GM21360 (cell line): Measurements from ENCODE around the gene YWHAB.

Experiments used
- ATAC-seq: cut with Tn5 transposase; IDR thresholded peaks from one replicate; pipeline ENCODE4 v1.9.1; 2021; ENCODE audit warnings: mild to moderate bottlenecking, moderate library complexity; ENCODE audit not compliant: unreplicated experiment

Gene YWHAB

DNA sequence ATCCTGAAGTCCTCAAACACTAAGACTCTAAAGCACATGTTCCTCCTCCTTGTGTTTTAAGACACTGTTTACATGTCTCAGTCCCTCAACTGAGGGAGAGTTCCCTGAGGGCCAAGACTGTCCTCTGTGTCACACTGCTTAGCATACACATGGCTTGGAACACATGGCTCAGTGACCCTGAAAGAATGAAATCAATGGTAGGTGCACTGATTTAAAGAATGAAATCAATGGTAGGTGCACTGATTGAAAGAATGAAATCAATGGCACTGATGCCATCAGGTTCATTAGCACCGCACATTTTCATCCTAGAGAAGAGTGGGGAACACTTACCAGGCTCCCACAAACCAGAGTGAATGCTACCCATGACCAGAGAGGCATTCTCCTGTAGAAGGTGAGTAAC lies 64.9 kb downstream of the YWHAB start:
- no peak for ATAC-seq

DNA sequence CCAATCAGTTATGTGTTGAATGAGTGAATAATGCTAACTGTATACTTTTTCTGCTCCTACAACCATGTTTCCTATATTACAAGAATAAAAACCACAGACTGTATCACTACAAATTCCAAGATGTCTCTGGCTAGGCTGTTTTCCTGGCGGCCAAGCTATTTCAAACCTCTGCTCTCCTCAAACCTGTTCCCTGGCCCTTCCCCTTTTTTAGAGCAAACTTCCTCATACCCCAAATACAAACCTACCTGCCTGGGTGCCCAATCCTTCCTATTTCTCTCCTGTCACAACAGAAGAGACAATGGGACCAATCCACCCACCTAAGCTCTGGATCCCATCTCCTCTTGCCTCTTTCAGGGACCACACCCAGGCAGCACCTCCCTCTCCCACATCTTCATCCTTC lies 67.2 kb downstream of the YWHAB start:
- ATAC-seq = no peak

DNA sequence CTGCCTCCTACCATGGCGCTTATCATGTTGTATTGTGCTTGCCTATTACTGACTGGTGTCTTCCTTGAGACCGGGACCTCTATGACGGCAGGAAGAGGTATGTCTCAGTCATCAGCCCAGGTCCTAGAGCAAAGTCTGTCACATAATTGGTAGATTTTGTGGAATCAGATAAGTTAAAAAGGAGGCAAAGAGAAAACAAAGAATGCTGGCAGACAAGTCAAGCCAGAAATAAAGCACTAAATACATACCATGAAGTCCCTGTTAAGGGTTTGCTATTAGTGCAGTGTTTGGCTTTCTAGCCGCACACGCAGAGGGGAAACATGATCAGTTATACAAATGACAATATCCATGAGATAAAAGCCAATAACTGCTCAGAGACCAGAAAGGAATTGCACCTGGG lies 68.7 kb downstream of the YWHAB start:
- no peak for ATAC-seq

DNA sequence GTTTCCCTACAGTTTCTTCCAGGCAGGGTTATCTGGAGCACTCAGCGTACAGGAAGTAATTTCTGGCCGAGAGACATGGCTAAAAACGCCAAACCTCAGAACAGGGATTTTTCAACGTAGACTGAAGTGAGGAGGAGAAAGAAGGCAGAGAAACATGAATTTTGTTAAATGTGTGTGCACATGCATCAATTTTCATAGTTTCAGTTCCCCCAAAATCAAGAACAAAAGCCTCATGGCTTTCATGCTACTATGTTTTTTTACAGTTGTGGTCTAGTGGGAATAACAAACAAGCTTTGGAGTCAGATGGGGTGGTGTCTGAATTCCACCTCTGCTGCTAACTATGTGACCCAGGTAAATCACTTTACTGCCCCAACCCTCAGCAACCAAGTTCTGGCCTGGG lies 69.8 kb downstream of the YWHAB start:
- ATAC-seq = no peak

DNA sequence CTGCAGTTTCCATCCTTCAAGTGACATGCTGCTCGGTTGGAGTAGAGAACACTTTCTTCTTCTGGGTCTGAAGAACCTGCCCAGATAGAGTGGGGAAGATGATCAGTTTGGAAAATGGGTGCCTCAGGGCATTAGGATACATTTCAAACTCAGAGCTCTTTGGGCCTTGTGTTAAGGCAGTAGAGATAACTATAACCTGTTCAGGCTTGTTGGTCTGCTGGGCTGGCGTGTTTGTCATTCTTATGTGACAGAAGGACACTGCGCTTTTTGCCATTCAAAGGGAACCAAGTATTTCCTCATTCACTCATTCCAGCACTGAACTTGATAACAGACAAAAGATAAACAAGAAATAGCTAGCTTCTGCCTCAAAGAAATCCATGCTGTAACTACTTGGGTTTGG lies 70.9 kb downstream of the YWHAB start:
- ATAC-seq = no peak
